Kidney (tissue), 22 donors: Measurements from ENCODE around the gene OGFRL1. TPM values are rescaled to one million over a fixed set of nuclear protein-coding genes. Genes with fewer than 3 reads are reported as not detected.

ENCODE experiments used
- DNase-seq, 5 donors: peaks; one replicate each; pipeline ENCODE4 v3.0.0-alpha.2; 2013 to 2020
- FAIRE-seq: peaks from 2 replicates; lab custom pipeline; 2012; peaks lifted over from hg19 to GRCh38; lab: Jason Lieb, UNC
- H3K27ac ChIP-seq, 2 donors: one replicate each; pipeline ENCODE4 v1.7.0; 2013; ENCODE audit warnings: low read depth in 2 of 2, low read length in 2 of 2, inconsistent platforms in 1 of 2
- H3K27me3 ChIP-seq: one replicate; pipeline ENCODE4 v1.7.1; 2013; ENCODE audit warnings: low read length, inconsistent platforms; ENCODE audit not compliant: control insufficient read depth, insufficient read depth
- H3K36me3 ChIP-seq, 3 donors: one replicate each; pipeline versions ENCODE4 v1.7.0 to v1.7.1; 2013; ENCODE audit warnings: low read length in 3 of 3, control low read depth in 1 of 3, inconsistent platforms in 1 of 3; ENCODE audit not compliant: insufficient read depth in 3 of 3, control insufficient read depth in 2 of 3
- H3K4me1 ChIP-seq, 3 donors: one replicate each; pipeline versions ENCODE4 v1.7.0 to v1.7.1; 2013; ENCODE audit warnings: low read length in 3 of 3, inconsistent platforms in 1 of 3, low read depth in 1 of 3; ENCODE audit not compliant: control insufficient read depth in 2 of 3, insufficient read depth in 2 of 3
- H3K4me3 ChIP-seq, 3 donors: one replicate each; pipeline versions ENCODE4 v1.7.0 to v1.8.1; 2013; ENCODE audit warnings: low read length in 3 of 3, control low read depth in 1 of 3, inconsistent platforms in 1 of 3
- H3K9ac ChIP-seq, 3 donors: one replicate each; pipeline versions ENCODE4 v1.7.0 to v1.7.1; 2013; ENCODE audit warnings: low read length in 3 of 3, control low read depth in 1 of 3, inconsistent platforms in 1 of 3
- H3K9me3 ChIP-seq, 3 donors: one replicate each; pipeline versions ENCODE4 v1.7.0 to v1.7.1; 2013; ENCODE audit warnings: low read length in 3 of 3, control low read depth in 1 of 3, inconsistent platforms in 1 of 3; ENCODE audit not compliant: control insufficient read depth in 2 of 3, insufficient read depth in 1 of 3
- CTCF ChIP-seq: IDR thresholded peaks from 3 replicates; pipeline ENCODE4 v1.5.1; 2012; ENCODE audit warnings: mild to moderate bottlenecking, moderate library complexity, borderline replicate concordance; ENCODE audit not compliant: insufficient read depth; ENCODE audit errors: extremely low read depth
- intact Hi-C: fragments of 100-400 bp; cut with DNase I; formaldehyde crosslinking; loops from one replicate; pipeline ENCODE4 v1.11.1; 2022
- long read RNA-seq, 10 donors: library from polyadenylated mRNA in 1 of 10; unstranded in 1 of 10; transcript quantifications; one replicate each; pipeline ENCODE4 v2.0.0 and lab custom pipeline, GENCODE V29; 2021 to 2026
- polyA plus RNA-seq: library from polyadenylated mRNA; stranded (reverse); fragments of 350-450 nt; fragmentation: Illumina TruSeq; extraction: RNeasy Lipid Tissue Mini Kit (QIAGEN cat#74804); gene quantifications from one replicate; pipeline ENCODE4 v1.2.3, GENCODE V29; 2014; ENCODE audit warnings: low read depth, low replicate concordance; ENCODE audit not compliant: insufficient read depth
- total RNA-seq: library from RNA; stranded (reverse); fragmentation: NEBNext Ultra II Directional; extraction: Animal tissue kit (Norgen Biotek cat#: 25700); gene quantifications from one replicate; pipeline ENCODE4 v1.2.1, GENCODE V29; 2021
- donor health status: control.
- donor health status: control.
- donor health status: control.
- donor health status: control.
- donor health status: control.
- donor health status: DM: yes; HTN: yes; CAD: no.
- donor health status: Normal renal cell carcinoma (clear cell type).

Gene OGFRL1
- total RNA-seq, result 16.0 TPM
- 3.6 TPM for polyA plus RNA-seq
- long read RNA-seq, donor 1, full-length matches to known transcripts, result 2 of 2 reads
- long read RNA-seq, donor 1, partial matches to known transcripts, result 0 of 2 reads
- long read RNA-seq, donor 1, other reads (novel, unspliced or antisense), result 0 of 2 reads
- long read RNA-seq, donor 2, result 0 reads
- long read RNA-seq, donor 3, partial matches to known transcripts, result 21 of 30 reads
- long read RNA-seq, donor 3, other reads (novel, unspliced or antisense), result 9 of 30 reads
- long read RNA-seq, donor 4, full-length matches to known transcripts, result 5 of 42 reads
- long read RNA-seq, donor 4, partial matches to known transcripts, result 32 of 42 reads
- long read RNA-seq, donor 4, other reads (novel, unspliced or antisense), result 5 of 42 reads
- long read RNA-seq, donor 5, full-length matches to known transcripts, result 1 of 1 reads
- long read RNA-seq, donor 5, partial matches to known transcripts, result 0 of 1 reads
- long read RNA-seq, donor 5, other reads (novel, unspliced or antisense), result 0 of 1 reads
- long read RNA-seq, donor 6, result 0 reads
- long read RNA-seq, donor 7, full-length matches to known transcripts, result 7 of 16 reads
- long read RNA-seq, donor 7, partial matches to known transcripts, result 1 of 16 reads
- long read RNA-seq, donor 7, other reads (novel, unspliced or antisense), result 8 of 16 reads
- long read RNA-seq, donor 8, full-length matches to known transcripts, result 1 of 11 reads
- long read RNA-seq, donor 8, partial matches to known transcripts, result 10 of 11 reads
- long read RNA-seq, donor 8, other reads (novel, unspliced or antisense), result 0 of 11 reads
- long read RNA-seq, donor 9, result 0 reads
- long read RNA-seq, donor 10, partial matches to known transcripts, result 11 of 16 reads
- long read RNA-seq, donor 10, other reads (novel, unspliced or antisense), result 5 of 16 reads

GRCh38 chr6:71288228-71289038 lies at the start of gene OGFRL1:
Gene OGFRL1 (plus strand): TSS chr6:71288811. CDS start chr6:71288937, 126 bp downstream.
- Histone ChIP-seq H3K9me3 (no peaks in the 10 kb centered on the region), H3K27me3 (no peaks in the 10 kb centered on the region), H3K36me3 (no peaks in the 10 kb centered on the region), H3K4me1 (peaks cover 4 to 12% (median 7%) of the 10 kb centered on the region in 3 donors), H3K4me3 (peak within 1 kb of the TSS; percentile 52 to 61 (median 57)), H3K27ac (peak within 1 kb of the TSS; percentile 74 to 91), H3K9ac (peak within 1 kb of the TSS; percentile 8 to 45 (median 14))
- intact Hi-C loops, result no loop called here
- peak; percentile 36 for TF ChIP-seq CTCF
- peak; percentile 78 to 94 (median 87) for DNase-seq
- FAIRE-seq, result no peak

- H3K9me3 ChIP-seq, result no peaks in the 10 kb centered on the region
- H3K9ac ChIP-seq, result no peak overlapping the region
- intact Hi-C loops, result no loop called here
- no peaks in the 10 kb centered on the region for H3K27me3 ChIP-seq
- no peaks in the 10 kb centered on the region for H3K36me3 ChIP-seq
- TF ChIP-seq CTCF, result no peak
- DNase-seq (no peak), FAIRE-seq (no peak)
- no peak overlapping the region for H3K4me3 ChIP-seq
- H3K4me1 ChIP-seq, result no peaks in the 10 kb centered on the region
- no peak overlapping the region for H3K27ac ChIP-seq
These were observed 48.9 kb upstream of the OGFRL1 start for GRCh38 chr6:71239694-71240093.

GRCh38 chr6:71245265-71246049 lies 43.2 kb upstream of the OGFRL1 start:
- Histone ChIP-seq H3K4me1 (peaks cover 0 to 8% (median 0%) of the 10 kb centered on the region in 3 donors), H3K27me3 (no peaks in the 10 kb centered on the region), H3K27ac (no peak overlapping the region), H3K4me3 (no peak overlapping the region), H3K9ac (no peak overlapping the region), H3K9me3 (no peaks in the 10 kb centered on the region), H3K36me3 (no peaks in the 10 kb centered on the region)
- no peak for FAIRE-seq
- peak in 1 of 5 donors; percentile 73 for DNase-seq
- TF ChIP-seq CTCF, result no peak
- intact Hi-C loops, result no loop called here
